Measurements from ENCODE around the gene OTOS.

Gene OTOS

DNA sequence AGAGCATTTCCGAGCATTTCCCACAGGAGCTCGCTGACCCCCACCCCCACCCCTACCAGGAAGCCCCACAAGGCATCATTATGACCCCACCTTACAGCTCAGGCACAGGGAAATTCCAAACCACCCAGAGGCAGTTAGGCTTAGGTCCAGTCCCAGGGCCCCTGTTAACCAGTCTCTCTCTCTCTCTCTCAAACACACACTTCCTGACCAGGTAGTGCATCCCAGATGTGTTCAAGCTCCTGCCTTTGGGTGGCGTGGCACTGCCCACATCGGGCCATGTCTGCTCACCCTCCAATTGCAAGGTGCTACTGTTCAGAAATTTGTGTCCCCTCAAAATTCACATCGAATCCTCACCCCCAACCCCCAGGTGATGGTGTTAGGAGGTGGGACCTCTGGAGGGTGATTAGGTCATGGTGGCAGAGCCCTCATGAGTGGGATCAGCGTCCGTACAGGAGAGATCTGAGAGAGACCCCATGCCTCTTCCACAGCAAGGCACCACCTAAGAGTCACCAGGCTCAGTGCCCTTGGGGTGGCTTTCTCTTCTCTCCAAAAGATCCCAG, 13.2 kb downstream of the OTOS start:
- POLR2A ChIA-PET = no interaction called here
- TF ChIP-seq, protein P1, sequence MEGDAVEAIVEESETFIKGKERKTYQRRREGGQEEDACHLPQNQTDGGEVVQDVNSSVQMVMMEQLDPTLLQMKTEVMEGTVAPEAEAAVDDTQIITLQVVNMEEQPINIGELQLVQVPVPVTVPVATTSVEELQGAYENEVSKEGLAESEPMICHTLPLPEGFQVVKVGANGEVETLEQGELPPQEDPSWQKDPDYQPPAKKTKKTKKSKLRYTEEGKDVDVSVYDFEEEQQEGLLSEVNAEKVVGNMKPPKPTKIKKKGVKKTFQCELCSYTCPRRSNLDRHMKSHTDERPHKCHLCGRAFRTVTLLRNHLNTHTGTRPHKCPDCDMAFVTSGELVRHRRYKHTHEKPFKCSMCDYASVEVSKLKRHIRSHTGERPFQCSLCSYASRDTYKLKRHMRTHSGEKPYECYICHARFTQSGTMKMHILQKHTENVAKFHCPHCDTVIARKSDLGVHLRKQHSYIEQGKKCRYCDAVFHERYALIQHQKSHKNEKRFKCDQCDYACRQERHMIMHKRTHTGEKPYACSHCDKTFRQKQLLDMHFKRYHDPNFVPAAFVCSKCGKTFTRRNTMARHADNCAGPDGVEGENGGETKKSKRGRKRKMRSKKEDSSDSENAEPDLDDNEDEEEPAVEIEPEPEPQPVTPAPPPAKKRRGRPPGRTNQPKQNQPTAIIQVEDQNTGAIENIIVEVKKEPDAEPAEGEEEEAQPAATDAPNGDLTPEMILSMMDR (IDR thresholded peaks at IDR 0.05; ENCODE audit: control extremely low read depth, extremely low read depth, low read depth, missing control alignments) = no peak
- DNase-seq (ENCODE audit: extremely low spot score) = no peak
- CTCF ChIA-PET = interaction anchor here (0.7 kb wide), 1 partner anchor 11 kb away, joined by 4 read pairs; no protein-coding TSS in a partner anchor

DNA sequence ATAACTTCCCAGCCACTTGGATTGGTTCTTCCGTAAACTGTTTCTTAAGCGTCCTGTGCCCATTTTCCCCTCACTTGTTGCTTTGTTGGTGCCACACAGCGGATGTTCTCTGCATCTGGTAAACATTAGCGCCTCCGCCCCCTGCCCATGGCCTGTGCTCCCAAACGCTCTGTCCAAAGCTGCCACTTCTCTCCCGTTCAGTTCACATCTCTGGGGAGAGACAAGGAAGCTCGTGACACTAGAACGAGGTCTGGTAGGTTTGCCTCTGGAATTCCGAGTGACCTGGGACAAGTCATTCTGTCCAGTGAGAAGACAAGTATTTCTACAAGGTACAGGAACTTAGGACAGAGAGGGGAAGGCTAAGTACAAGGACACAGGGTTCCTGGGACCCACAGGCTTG, 13.7 kb downstream of the OTOS start:
- ChIA-PET POLR2A (no interaction called here), CTCF (interaction anchor here (0.7 kb wide), 1 partner anchor 11 kb away, joined by 4 read pairs; no protein-coding TSS in a partner anchor)
- TF ChIP-seq, protein P1 (IDR thresholded peaks at IDR 0.05; ENCODE audit: control extremely low read depth, extremely low read depth, low read depth, missing control alignments) = no peak
- no peak for DNase-seq (ENCODE audit: extremely low spot score)

DNA sequence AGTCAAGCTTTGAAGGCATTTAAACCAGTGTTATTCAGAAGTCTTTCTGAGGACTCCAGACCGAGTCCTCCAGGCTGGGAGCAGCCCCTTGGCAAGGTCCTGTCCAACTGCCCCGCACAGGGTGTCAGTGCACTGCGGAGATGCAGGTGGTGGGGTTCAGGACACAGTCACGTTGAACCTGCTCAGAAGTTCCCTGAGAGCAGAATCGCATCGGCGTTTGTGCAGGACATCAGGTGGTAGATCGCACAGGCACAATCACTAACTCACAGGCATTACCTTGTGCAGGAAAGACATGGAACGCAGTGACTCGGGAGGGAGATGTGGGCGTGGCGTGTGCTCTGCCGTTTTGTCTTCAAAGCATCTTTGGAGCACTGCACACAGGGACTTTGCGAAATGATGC, 14.7 kb downstream of the OTOS start:
- TF ChIP-seq, protein P1 (IDR thresholded peaks at IDR 0.05; ENCODE audit: control extremely low read depth, extremely low read depth, low read depth, missing control alignments) = no peak
- CTCF ChIA-PET = no interaction called here
- POLR2A ChIA-PET = no interaction called here
- DNase-seq (ENCODE audit: extremely low spot score) = no peak

DNA sequence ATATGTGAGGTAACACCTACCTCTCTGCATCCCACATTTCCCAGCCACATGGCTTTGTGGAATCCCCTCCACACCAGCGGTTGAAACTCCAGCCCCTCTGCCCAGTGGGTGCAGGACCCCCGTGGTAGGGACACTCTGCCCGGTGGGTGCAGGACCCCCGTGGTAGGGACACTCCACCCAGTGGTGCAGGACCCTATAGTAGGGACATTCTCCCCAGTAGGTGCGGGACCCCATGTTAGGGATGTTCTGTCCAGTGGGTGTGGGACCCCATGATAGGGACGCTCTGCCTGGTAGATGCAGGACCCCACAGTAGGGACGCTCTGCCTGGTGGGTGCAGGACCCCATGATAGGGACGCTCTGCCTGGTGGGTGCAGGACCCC, 15.8 kb downstream of the OTOS start:
- TF ChIP-seq, protein P1 (IDR thresholded peaks at IDR 0.05; ENCODE audit: control extremely low read depth, extremely low read depth, low read depth, missing control alignments) = no peak
- no peak for DNase-seq (ENCODE audit: extremely low spot score)
- CTCF ChIA-PET = no interaction called here
- POLR2A ChIA-PET = no interaction called here

DNA sequence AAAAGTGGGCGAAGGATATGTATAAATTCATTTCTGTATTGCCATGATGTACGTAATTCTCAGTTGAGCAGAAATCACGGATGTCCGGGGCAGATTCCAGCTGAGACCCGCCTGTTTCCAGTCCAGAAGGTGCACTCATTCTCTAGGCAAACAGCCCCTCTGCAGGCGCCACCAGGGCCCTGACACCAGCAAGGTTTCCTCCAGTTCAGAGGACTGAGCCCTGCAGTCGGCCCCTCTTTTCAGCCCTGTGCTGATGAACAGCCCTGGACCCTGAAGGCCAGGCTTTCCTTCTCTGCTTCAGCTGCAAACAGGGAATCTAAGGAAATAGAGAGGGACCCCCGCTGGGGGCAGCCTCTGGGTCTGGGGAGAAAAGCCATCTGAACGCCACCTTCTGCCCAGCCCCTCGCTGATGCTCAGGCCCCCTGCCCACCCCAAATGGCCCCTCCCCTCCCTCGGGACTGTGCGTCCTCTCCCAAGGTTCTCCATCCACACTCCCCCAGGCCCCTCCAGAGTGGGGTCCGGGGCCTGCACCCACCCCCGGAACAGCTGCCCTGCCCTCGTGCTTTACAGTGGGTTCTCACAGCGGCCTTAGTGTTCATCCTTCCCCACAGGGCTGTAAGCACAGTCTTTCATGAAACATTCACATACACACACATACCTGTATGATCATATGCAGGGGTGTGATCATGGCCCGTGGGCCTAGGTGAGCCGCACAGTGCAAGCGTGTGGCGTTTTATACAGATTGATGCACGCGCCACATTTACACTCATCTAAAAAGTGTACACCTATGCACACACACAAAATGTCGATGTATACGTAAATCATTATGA, 16.4 kb downstream of the OTOS start:
- TF ChIP-seq, protein P1 (IDR thresholded peaks at IDR 0.05; ENCODE audit: control extremely low read depth, extremely low read depth, low read depth, missing control alignments) = no peak
- ChIA-PET CTCF (no interaction called here), POLR2A (no interaction called here)
- no peak for DNase-seq (ENCODE audit: extremely low spot score)

DNA sequence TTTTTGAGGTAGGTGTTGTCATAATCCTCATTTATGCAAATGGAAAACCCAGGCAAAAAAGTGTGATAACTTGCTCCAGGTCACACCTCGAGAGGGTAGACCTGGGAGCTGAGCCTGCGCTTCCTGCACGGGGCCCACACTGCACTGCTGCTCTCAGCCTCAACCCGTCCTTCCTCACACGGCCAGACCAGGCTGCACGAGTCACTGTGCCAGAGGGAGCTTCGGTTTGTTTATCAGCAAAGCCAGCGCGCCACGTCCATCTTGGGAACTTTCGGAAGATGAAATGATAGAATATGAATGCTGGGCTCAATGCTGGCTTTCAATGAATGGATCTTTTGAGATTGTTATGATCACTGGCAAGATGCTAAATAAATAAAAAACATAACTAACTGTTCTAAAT, 18.8 kb downstream of the OTOS start:
- CTCF ChIA-PET = interaction anchor here (1.0 kb wide), 1 partner anchor 22 kb away, joined by 3 read pairs; no protein-coding TSS in a partner anchor
- TF ChIP-seq, protein P1 (IDR thresholded peaks at IDR 0.05; ENCODE audit: control extremely low read depth, extremely low read depth, low read depth, missing control alignments) = no peak
- POLR2A ChIA-PET = interaction anchor here (0.8 kb wide), 1 partner anchor 16 kb away, joined by 3 read pairs; no protein-coding TSS in a partner anchor
- no peak for DNase-seq (ENCODE audit: extremely low spot score)
